PC-3 (cell line): Measurements from ENCODE around the gene WTAP.

Experiments
- EZH2 ChIP-seq: fragments of 300-600 bp; sonication (generic); IDR thresholded peaks from one replicate; pipeline ENCODE4 v1.6.1; 2017; ENCODE audit warnings: antibody characterized with exemption, mild to moderate bottlenecking, low read length; ENCODE audit not compliant: unreplicated experiment
- EZH2phosphoT487 ChIP-seq: fragments of 300-600 bp; sonication (generic); IDR thresholded peaks from 2 replicates; pipeline ENCODE4 v1.6.1; 2018; ENCODE audit warnings: mild to moderate bottlenecking, antibody characterized with exemption, low read length, borderline replicate concordance
- TF ChIP-seq, protein P1 (sequence below): fragments of 300-600 bp; sonication (generic); conservative IDR thresholded peaks from 2 replicates; pipeline ENCODE4 v1.5.1; 2017; ENCODE audit warnings: antibody characterized with exemption, low read depth, mild to moderate bottlenecking, low read length

DNA sequence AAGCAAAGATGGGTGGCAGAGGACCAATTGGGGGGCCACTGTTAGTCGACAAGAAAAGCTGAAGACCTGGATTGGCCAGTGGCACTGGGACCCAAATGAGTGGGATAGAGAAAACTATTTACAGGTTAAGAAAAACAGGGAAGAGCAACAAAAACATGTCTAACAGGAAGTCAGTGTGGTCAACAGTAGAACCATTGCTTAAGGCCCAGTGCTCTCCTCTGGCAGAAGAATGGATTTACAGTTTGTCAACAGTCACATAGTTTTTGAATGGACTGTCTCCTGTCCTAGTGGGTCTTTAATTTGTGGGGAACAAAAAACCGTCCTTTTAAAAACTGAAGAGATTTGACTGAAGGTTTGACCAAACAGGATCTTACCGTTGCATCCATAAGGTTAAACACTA lies 12.1 kb upstream of the WTAP start:
- TF ChIP-seq, protein P1, sequence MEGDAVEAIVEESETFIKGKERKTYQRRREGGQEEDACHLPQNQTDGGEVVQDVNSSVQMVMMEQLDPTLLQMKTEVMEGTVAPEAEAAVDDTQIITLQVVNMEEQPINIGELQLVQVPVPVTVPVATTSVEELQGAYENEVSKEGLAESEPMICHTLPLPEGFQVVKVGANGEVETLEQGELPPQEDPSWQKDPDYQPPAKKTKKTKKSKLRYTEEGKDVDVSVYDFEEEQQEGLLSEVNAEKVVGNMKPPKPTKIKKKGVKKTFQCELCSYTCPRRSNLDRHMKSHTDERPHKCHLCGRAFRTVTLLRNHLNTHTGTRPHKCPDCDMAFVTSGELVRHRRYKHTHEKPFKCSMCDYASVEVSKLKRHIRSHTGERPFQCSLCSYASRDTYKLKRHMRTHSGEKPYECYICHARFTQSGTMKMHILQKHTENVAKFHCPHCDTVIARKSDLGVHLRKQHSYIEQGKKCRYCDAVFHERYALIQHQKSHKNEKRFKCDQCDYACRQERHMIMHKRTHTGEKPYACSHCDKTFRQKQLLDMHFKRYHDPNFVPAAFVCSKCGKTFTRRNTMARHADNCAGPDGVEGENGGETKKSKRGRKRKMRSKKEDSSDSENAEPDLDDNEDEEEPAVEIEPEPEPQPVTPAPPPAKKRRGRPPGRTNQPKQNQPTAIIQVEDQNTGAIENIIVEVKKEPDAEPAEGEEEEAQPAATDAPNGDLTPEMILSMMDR = no peak
- TF ChIP-seq EZH2 (no peak), EZH2phosphoT487 (no peak)
